ENCODE results near the gene ENOX1.

Gene ENOX1

DNA sequence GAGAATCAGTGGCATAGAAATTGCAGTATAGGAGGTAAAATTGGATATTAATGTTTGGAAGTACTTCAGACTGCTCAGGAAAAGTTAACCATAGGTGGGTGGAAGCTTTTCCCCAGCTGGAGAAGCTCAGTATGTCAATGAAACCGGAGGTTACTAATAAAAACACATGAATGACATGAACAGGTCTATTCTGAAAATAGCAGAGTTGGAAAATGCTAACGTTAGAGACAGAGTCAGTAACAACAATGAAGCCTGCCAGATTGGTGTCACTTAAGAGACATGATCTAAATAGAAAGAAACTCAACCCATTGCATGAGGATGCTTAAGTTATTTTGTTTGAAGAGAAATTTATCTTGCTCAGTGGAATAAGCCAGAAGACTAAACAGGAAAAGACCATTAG lies 398.9 kb downstream of the ENOX1 start:
- no peak for DNase-seq (ENCODE audit: low spot score)

DNA sequence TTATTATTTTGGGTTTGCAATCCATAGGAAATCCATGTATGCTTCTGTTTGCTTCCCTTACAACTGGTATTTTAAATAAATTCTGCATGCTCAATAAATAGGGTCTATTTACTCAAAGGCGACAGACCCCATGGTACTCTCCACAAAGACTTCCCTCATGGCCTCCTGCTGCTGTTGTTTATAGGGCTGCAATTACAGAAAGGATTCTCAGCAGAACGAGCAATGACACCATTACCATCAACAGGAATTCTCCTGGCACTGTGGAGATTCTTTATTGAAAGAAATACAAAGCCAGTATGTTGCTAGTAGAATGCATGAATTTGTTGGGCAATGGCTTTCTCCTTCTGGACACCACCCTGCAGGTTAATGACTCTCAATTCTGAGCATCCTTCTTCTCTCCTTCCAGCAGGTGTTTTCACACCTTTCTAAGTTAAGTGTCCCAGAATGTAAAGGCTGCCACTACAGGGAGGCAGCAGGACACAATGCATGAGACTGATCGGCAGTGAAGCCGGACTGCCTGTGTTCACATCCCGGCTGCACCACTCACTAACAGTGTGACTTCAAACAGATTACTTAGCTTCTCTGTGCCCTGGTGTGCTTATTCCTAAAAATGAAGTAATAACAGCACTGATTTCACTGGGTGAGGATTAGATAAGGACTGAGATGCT lies 403.1 kb downstream of the ENOX1 start:
- DNase-seq (ENCODE audit: low spot score): no peak

DNA sequence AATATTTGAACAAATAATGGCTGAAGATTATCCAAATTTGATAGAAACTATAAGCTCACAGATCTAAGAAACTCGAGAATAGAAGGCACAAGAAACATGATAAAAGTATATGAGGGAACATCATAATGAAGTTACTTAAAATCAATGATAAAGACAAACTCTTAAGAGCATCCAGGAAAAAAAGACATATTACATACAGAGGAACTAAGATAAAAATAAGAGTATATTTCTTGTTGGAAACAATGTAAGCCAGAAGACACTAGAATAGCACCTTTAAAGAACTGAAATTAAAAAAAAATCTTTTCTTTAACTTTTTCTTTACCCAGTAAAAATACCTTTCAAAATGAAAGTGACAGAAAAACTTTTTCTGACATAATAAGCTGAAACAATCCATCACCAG lies 407.0 kb downstream of the ENOX1 start:
- no peak for DNase-seq (ENCODE audit: low spot score)

DNA sequence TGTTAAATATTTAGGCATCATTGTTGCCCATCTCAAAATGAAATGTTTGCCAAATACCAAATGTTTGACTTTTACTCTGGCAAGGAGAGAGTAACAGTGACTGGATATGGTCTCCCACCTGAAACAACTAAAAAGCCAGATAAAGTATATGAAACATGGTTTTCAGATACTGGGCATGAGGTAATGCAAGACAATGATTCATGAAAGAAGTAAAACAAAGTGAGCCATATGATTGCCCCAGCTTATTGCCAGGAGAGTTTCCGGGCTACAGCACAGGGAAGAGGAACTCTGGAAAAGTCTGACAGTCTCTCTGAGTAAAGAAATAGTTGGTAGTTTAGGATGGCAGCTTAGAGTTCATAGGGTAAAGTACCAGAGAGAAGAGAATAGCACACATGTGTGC lies 408.8 kb downstream of the ENOX1 start:
- no peak for DNase-seq (ENCODE audit: low spot score)

DNA sequence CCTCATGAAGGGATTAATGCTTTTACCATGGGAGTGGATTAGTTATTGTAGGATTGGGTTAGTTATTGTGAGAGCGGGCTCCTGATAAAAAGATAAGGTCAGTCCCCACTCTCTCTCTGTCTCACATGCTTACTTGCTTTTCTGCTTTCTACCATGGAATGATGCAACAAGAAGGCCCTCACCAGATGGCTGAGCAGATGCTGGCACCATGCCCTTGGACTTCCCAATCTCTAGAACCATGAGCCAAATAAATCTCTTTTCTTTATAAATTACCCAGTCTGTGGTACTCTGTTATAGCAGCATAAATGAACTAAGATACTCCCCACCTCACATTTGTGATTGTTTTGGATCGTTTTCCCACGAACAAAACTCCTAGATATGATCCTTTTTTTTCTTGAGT lies 409.6 kb downstream of the ENOX1 start:
- DNase-seq (ENCODE audit: low spot score): no peak

DNA sequence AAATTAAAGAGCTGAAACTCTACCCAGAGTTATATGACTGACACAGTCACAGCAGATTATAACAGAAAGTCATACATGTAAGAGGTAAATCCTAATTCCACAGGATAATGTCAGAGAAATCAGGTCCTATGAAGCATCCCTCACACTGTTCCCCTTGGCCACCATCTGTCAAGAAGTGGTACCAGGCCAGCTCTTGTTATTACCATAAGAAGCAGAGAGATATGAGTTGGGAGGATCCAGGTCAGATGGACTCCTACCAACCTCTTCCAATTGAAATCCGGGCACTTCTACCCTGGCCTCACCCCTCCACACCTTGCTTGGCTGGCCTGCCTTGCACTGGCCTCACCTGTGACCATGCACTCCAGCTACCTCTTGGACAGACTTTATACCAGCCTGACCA lies 410.2 kb downstream of the ENOX1 start:
- no peak for DNase-seq (ENCODE audit: low spot score)

DNA sequence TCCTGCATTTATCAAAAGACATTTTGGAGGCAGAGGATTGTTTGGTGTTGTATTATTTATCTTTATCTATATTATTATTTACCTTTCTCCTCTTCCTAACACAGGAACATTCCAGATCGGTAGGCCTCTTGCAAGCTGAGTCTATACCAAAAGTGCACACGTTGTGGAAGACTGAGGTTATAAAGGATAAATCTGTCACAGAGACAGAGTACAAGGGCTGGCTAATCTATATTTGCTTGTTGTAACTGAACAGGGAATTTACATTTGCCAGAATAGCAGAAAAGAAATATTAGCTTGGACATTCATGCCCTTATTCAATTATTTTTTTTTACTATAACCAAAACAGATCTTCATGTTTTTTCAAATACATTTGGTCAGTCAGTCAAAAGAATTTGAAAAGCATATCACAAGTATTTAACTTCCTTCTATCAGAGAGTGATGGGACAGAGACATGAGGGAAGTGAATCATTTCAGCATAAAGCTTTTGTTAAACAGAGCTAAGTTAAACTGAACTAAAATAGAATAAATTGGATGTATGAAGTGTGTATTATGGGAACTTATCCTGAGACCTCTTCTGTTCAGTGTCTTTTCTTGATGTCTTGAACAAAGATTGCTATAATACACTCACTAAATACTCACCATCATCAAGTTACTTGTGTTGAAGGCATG lies 410.8 kb downstream of the ENOX1 start:
- no peak for DNase-seq (ENCODE audit: low spot score)

DNA sequence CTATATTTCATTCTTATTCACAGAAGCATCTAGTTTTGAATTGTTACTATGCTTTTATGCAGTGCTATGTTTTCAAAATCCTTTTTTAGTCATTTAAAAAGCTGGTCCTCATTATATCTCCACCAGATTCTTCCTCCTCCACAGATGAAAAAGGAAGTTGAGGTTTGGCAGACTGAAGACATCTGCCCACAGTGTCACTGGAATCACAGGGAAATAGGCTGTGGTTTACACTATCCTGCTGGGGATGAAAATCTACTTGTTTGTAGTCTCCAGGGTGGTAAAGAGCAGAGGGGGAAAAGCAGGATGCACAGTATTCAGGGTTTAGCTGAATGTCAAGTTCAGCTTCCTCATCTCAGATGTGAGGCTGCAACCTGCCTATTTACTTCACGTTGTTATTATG lies 412.2 kb downstream of the ENOX1 start:
- DNase-seq (ENCODE audit: low spot score): no peak

DNA sequence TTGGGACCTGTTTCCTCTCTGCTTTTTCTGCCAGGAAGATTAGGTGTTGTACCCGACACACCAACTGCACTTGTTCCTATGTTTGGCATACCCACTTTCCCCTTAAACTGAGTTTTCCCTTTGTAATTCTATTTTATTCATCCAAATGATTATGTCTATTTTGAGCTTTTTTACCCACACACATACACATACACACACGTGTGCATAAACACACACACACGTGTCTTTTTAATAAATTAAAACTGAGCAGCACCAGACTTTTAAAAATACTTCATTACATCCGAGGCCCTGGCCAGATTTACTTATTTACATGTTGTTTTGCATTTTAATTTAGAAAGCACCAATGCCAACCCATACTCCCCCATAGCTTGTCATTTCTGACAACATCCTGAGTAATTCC lies 413.4 kb downstream of the ENOX1 start:
- DNase-seq (ENCODE audit: low spot score): no peak

DNA sequence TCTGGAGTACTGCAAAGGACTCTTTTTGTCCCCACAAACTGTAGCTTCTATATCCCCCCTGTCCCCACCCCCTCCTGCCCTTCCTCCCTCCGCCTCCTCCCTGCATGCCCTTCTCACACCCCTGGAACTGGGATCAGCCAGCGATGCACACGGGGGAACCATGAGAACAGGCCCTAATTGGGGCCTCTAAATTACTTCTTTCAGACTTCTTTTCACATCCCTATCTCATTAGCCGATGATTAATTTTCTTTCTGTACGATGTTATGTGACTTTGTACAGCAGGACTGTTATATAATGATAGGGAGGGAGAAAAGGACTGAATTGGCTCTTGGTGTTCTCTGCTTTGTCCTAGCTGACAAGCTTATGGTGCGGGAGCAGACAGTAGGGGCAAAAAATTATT lies 415.9 kb downstream of the ENOX1 start:
- DNase-seq (ENCODE audit: low spot score): no peak

DNA sequence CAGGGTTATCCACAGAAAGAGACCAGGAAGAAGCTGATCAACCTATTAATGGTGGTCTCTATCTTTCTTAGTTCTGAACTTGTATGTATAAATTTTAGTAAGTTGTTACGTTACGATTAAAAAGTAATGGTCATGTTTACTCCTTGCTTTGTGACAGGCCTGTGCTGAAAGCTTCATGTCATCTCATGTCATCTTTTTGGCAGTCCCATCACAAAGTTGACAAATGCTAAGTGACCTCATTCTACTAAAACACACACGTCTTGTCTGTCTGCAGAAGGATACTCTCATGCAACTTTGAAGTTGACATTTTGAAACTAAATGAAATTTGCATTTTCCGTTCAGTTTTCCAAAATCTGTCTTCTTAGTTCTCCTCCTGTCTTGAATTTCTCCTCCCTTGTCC lies 417.5 kb downstream of the ENOX1 start:
- no peak for DNase-seq (ENCODE audit: low spot score)

DNA sequence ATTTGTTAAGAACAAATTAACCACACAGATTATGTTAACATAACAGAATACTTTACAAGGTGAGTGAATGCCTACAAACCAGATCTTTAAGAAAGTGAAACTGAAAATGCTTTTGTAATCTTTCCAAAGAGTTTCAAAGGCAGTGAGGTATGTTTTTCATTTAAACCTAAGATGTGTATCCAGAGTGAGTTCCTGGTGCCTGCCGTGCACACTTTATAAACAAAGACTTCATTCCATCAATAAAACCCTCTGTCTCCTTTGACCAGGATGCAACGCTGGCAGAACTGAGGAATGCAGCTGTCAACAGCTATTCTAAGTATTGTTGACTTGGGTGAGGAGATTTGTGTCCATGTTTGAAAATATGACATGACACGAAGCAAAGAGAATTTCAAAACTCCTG lies 418.8 kb downstream of the ENOX1 start:
- peak; percentile 24 for DNase-seq (ENCODE audit: low spot score)

DNA sequence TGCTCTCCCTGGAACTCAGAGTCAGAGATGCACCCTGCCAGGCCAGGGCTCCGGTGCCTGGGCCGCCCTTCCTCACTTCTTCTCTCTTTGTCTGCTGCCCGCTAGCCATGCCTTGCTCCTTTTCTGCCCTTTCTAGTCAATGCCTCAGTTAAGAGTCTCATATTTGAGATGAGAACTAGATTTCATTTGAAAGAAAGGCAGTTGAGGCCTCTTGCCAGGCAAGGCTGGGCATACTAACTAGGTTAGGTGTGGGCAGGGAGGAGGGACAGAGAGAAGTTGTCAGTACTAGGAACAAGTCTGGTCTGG lies 421.8 kb downstream of the ENOX1 start:
- DNase-seq (ENCODE audit: low spot score): no peak

DNA sequence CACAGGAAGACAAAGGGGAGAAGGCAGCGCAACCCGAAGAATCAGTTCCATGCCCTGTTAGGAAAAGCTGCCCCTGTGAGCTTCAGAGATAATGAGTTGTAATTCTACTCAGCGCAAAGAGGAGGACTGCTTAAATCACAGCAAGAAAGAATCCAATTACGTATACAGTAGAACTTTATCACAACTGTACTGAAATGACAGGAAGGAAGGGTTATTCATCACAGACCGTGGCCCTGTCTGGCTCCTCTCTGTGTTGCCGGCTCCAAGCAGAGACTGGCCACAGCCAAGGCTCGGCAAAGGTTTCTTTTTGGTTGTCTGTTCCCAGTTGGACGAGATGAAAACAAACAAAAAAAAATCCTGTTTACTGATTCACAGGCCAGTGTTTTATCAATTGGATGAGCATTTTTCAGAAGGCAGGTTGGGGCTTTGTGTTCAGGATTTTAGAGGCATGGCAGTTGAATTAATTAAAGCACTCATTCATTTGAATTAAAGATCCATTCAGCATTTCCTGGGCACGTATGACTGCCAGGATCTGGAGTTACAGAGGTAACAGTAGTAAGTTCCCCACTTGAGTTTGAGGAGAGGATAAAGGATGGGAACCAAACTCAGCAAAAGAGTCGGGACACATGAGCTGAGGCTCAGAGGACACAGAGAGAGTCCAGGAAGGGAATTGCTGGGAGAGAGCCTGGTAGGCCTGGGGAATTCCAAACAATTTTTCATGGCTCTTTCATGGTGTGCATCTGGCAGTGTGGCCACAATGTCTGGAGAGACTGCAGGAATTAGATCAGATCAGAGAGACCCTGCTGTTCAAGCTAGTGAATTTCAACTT lies 422.3 kb downstream of the ENOX1 start:
- DNase-seq (ENCODE audit: low spot score): peak; percentile 26

DNA sequence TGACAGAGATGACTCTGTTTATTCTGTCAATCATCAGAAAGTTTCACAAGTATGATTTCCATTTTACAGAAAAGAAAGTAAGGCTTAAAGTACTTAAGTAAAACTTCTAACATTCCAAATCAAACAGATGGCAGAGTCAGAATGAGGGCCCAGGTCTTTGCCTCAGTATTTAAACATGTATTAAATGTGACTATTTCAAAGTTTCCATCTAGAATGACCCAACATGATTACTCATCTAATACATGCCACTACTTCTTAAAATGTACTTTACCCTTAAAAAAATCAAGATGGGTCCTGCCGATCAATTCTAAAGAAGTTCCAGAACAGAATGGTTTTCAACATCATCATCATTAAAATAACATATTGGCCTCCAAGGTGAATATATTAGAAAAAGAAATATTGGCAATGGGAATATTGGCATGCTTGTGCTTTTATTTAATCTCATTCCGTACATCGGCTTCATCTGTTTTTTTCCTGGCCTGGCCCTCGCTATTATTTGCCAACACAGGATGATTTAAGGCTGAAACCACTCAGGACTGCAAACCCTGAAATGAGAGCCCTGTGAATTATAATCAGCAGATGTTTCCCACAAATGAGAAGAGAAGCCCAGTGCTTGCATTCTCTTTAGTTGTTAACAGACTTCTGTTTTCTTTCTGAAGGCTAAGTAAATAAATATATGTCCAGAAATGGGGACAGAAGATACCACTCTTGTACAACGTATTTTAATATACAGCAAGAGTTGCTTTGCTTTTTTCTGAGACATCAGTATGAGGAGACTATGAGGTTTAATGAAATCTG lies 423.4 kb downstream of the ENOX1 start:
- no peak for DNase-seq (ENCODE audit: low spot score)

DNA sequence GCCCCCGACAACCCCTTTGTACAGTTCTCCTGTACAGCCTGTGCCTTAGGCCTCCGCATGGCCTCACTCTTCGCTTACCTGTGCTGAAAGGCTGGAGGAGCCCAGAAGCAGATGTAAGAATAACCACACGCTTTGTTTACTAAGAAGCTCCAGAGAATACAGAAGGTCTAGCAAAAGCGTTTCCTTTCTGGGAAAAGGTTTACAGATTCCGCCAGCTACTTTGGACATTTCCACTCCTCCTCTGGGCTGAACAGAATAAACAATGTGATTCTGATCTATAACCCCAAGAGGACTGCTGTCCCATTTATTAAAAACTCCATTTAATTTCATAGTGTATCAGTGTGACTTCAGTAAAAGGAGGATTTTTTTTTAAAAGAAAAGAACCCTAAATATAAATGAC lies 424.2 kb downstream of the ENOX1 start:
- DNase-seq (ENCODE audit: low spot score): no peak

DNA sequence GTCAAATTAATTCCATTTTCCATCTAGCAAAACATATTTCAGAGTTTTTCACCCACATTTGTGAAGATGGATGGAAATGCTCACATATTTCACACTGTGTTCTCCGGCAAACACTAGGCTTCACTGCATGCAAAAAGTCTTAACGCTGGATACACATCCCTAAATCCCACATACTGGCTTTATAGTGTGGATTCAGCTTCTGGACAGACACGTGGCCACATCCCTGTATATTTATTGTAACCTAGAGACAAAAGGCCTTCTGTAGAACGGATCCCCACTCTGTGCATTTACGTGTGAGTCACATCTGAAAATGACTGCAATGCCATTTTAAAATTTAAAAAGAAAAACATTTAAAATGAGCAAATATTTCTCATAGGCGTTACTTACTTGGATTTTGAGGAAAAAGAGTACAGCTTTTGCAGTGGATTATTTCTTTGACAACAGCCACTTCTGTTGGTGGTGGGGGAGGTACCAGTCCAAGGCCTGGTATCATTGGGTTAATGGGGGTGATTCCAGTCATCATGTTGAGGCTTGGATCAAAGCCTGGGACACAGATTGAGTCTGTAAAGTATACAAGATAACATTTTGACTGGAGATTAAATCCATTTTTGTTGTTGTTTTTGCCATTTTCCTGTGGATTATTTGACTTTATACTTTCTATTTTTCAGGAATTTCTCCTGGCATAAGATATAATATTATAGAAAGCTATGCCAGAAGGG lies 425.7 kb downstream of the ENOX1 start:
- no peak for DNase-seq (ENCODE audit: low spot score)

DNA sequence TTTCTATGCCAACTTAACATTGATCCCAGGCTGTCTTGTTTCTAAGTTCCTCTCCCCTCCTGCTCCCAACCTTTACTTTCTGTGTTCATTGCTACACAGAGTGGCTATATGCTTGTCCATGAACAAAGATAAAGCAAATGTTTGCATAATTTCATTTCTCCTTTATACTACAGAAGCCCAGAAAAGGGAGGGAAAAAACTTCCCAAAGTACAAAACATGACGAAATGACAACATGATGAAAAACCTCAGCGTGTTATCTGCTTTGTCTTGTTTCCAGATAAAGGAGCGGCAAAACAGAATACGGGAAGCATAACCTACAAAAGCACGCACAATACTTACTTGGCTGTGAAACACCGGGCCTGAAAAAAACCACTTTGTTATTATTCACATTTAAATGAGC lies 426.6 kb downstream of the ENOX1 start:
- no peak for DNase-seq (ENCODE audit: low spot score)

DNA sequence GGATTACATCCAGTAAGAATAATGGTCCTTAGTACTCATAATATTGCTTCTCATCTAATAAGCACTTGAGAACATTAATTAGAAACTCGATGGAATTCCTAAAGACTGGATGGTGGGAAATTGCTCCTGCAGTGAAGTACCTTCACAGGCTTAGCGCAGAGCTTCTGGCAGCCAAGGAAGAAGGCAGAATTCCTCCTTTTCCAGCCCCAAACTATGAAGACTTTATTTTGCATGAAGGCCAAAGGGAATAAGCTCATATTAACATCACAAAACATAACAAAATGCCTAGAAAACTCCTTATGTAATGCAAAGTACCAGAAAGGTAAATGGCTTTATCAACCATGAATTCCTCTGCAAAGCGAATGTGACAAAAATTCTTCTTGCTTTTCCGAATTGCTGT lies 427.2 kb downstream of the ENOX1 start:
- no peak for DNase-seq (ENCODE audit: low spot score)

DNA sequence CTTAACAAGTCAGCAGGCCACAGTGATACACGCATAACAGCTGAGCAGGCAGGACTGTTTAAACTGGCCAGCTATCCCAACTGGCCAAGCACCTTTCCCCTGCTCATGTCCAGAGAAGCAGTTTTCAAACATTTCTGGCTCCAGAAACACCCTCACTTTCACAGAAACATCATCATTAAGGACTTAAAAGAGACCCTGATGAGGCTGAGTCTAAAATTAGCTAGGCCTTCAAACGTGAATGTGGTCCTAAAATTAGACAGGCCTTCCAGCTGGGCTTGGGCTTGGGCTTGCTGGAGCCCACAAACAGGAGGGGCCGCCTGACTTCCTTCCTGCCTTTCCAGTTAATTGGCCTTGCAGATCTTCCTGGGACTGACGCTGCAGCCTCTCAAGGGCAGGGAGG lies 429.2 kb downstream of the ENOX1 start:
- no peak for DNase-seq (ENCODE audit: low spot score)

DNA sequence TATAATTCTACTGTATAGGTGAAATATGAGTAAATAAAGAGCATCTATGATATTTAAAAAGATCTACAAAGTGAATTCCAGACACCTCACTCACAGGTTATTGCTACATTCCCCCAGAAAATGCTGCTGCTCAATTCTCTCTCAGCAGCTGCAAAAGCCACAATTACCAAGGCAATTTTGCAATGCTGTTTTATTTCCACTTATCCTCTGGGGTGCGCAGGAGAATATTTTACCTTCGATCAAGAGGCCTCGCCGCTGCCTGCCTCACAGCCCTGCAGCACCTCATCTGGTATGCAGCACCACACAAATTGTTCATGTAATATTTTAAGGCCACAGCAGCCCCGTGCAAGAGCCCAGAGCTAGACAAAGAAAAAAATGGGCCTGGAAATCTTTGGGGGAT lies 430.2 kb downstream of the ENOX1 start:
- DNase-seq (ENCODE audit: low spot score): no peak

DNA sequence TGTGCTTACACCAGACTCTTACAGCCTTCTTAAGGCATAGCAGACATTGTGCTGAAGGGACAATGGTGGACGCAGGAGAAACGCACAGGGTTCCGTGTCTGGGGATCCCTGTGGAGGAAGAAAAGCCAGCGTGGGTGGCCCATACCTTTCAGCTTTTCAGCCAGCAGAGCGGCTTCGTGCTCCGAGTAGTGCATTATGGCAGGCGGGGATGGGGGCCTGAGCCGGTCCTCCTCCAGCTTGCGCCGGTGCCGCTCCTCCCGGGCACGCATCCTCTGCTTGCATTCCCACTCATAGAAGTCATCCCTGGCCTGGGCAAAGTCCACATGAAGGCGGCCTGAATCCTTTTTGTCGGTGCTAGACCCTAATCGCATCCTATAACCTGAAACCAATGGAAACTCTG lies 431.0 kb downstream of the ENOX1 start:
- DNase-seq (ENCODE audit: low spot score): no peak
